ENCODE data around the gene MEIKIN.

- no peak for TF ChIP-seq FOXA1 (IDR thresholded peaks at IDR 0.05)
- TF ChIP-seq BHLHE40 (IDR thresholded peaks at IDR 0.05; ENCODE audit: borderline replicate concordance) = no peak
- no peak for TF ChIP-seq HDGF (IDR thresholded peaks at IDR 0.05; ENCODE audit: borderline replicate concordance)
- TF ChIP-seq ELF4 (IDR thresholded peaks at IDR 0.05) = no peak
- no peak for TF ChIP-seq SUZ12 (IDR thresholded peaks at IDR 0.05)
- no peak for TF ChIP-seq TARDBP (IDR thresholded peaks at IDR 0.05)
- no peak for TF ChIP-seq FOXK2 (IDR thresholded peaks at IDR 0.05)
- TF ChIP-seq ARNT (IDR thresholded peaks at IDR 0.05) = no peak
- TF ChIP-seq FOXM1 (IDR thresholded peaks at IDR 0.05; ENCODE audit: borderline replicate concordance) = no peak
- no peak for TF ChIP-seq NFRKB (IDR thresholded peaks at IDR 0.05)
- TF ChIP-seq SP1 (IDR thresholded peaks at IDR 0.05) = no peak
- no peak for TF ChIP-seq ZNF384 (IDR thresholded peaks at IDR 0.05)
Observed at GRCh38 chr5:131994090-131994489, 48.6 kb upstream of the MEIKIN start.

Data from HEK293T (cell line).